ENCODE measurements around the gene AGXT. TPM values are rescaled to one million over a fixed set of nuclear protein-coding genes. Genes with fewer than 3 reads are reported as not detected.

The AGXT gene
- total RNA-seq, 1 experiment from 2014 or later, result 0.34 TPM

- intact Hi-C loops (cut with micrococcal nuclease), result loop anchor here (10.0 kb wide), 1 partner anchor 168 kb away; no protein-coding TSS in a partner anchor
- ATAC-seq, result no peak
Observed at GRCh38 chr2:240832921-240833494, 35.6 kb upstream of the AGXT start.

More at GRCh38 chr2:240832921-240833494, 35.6 kb upstream of the AGXT start:
- Histone ChIP-seq H3K36me3 (ENCODE audit: control insufficient read depth in 1 of 2, insufficient read depth in 2 of 2, low read length in 2 of 2) (no peaks in the 10 kb centered on the region), H3K4me1 (ENCODE audit: control insufficient read depth in 1 of 2, insufficient read depth in 2 of 2, low read length in 2 of 2) (peaks cover 4 to 6% of the 10 kb centered on the region in 2 experiments; a peak in 3 of 4 replicates), H4K20me1 (ENCODE audit: insufficient read depth) (no peaks in the 10 kb centered on the region), H3K4me3 (replicated peaks in 1 of 2; ENCODE audit: low read depth in 1 of 2, low read length in 2 of 2) (no peak overlapping the region), H2AFZ (ENCODE audit: low read depth, low read length, poor library complexity, severe bottlenecking) (no peak overlapping the region), H3K4me2 (ENCODE audit: low read length) (no peak overlapping the region), H3K9me2 (ENCODE audit: insufficient read depth) (no peaks in the 10 kb centered on the region), H3K27ac (ENCODE audit: low read depth, low read length) (no peak overlapping the region), H3K9ac (ENCODE audit: low read length) (no peak overlapping the region), H3K9me3 (ENCODE audit: control insufficient read depth in 1 of 2, insufficient read depth in 1 of 2, low read depth in 1 of 2, low read length in 2 of 2) (no peaks in the 10 kb centered on the region), H3K79me2 (ENCODE audit: insufficient read depth, low read length) (no peaks in the 10 kb centered on the region), H3K27me3 (ENCODE audit: insufficient read depth, low read length) (peaks cover 9% of the 10 kb centered on the region; the same call in 1 of the 2 replicates)
- DNase-seq (ENCODE audit: low read depth, low spot score), result no peak
- TF ChIP-seq ATF3 (IDR thresholded peaks at IDR 0.05), result no peak
- no peak for TF ChIP-seq CEBPB (IDR thresholded peaks at IDR 0.05; ENCODE audit: low read depth)
- TF ChIP-seq SIN3A (IDR thresholded peaks at IDR 0.05; ENCODE audit: low read depth), result no peak
- TF ChIP-seq RAD21 (IDR thresholded peaks at IDR 0.05; ENCODE audit: low read depth), result no peak
- TF ChIP-seq ZFX (IDR thresholded peaks at IDR 0.05), result no peak
- TF ChIP-seq EGR1 (IDR thresholded peaks at IDR 0.05; ENCODE audit: low read depth), result no peak
- no peak for TF ChIP-seq EZH2 (IDR thresholded peaks at IDR 0.05)
- TF ChIP-seq ELF1 (IDR thresholded peaks at IDR 0.05; ENCODE audit: borderline replicate concordance, low read depth), result no peak
- TF ChIP-seq REST (IDR thresholded peaks at IDR 0.05; ENCODE audit: low read depth), result no peak
- no peak for TF ChIP-seq EZH2phosphoT487 (IDR thresholded peaks at IDR 0.05; ENCODE audit: borderline replicate concordance)
- ChIA-PET CTCF (no interaction called here), RAD21 (ENCODE audit: low non-redundant PET in 1 of 2, low total read pairs in 2 of 2, uncharacterized antibody in 2 of 2, unreplicated experiment in 2 of 2) (no interaction called here), POLR2A (no interaction called here)
- BruUV-seq (replicated peaks), result no TSS peak
